HuH-7.5 (cell line): ENCODE measurements around the gene CEP63.
"Not testable (repeated sequence)": the region's sequence is repeated elsewhere in the genome, so short reads cannot be mapped to it uniquely, and the experiment has no call there.

Experiments
- DNase-seq: peaks from one replicate; pipeline ENCODE4 v3.0.0; 2011; ENCODE audit warnings: low spot score

Gene CEP63

GRCh38 chr3:134516905-134517304 lies 31.0 kb downstream of the CEP63 start:
- DNase-seq = no peak

GRCh38 chr3:134517791-134518190 lies 31.9 kb downstream of the CEP63 start:
- DNase-seq = peak; percentile 7

GRCh38 chr3:134522541-134522940 lies 36.7 kb downstream of the CEP63 start:
- no peak for DNase-seq

GRCh38 chr3:134525293-134525692 lies 39.4 kb downstream of the CEP63 start:
- DNase-seq = no peak

GRCh38 chr3:134526319-134526718 lies 40.5 kb downstream of the CEP63 start:
- DNase-seq = no peak

- DNase-seq = no peak
These were observed 41.2 kb downstream of the CEP63 start for GRCh38 chr3:134527037-134527436.

GRCh38 chr3:134527538-134528186 lies 41.8 kb downstream of the CEP63 start:
- no peak for DNase-seq

GRCh38 chr3:134533493-134533892 lies 47.6 kb downstream of the CEP63 start:
- no peak for DNase-seq

GRCh38 chr3:134535186-134535970 lies 49.5 kb downstream of the CEP63 start:
- DNase-seq = no peak

GRCh38 chr3:134536781-134537180 lies 50.9 kb downstream of the CEP63 start:
- DNase-seq = no peak

GRCh38 chr3:134542287-134542958 lies 56.6 kb downstream of the CEP63 start:
- DNase-seq = no peak

GRCh38 chr3:134543113-134543512 lies 57.3 kb downstream of the CEP63 start:
- no peak for DNase-seq

GRCh38 chr3:134544316-134544715 lies 58.5 kb downstream of the CEP63 start:
- DNase-seq = no peak

- DNase-seq = not testable (repeated sequence)
These were observed 58.9 kb downstream of the CEP63 start for GRCh38 chr3:134544783-134545182.

- DNase-seq = no peak
These were observed 60.0 kb downstream of the CEP63 start for GRCh38 chr3:134545818-134546217.

- DNase-seq = no peak
These were observed 66.9 kb downstream of the CEP63 start for GRCh38 chr3:134552784-134553183.

- no peak for DNase-seq
These were observed 73.7 kb downstream of the CEP63 start for GRCh38 chr3:134559591-134559990.

- DNase-seq = no peak
These were observed 76.2 kb downstream of the CEP63 start for GRCh38 chr3:134562055-134562454.

GRCh38 chr3:134563601-134564000 lies 77.7 kb downstream of the CEP63 start:
- DNase-seq = no peak

GRCh38 chr3:134564991-134565390 lies 79.1 kb downstream of the CEP63 start:
- no peak for DNase-seq

- no peak for DNase-seq
These were observed 81.7 kb downstream of the CEP63 start for GRCh38 chr3:134567605-134568004.

GRCh38 chr3:134568790-134569189 lies 82.9 kb downstream of the CEP63 start:
- no peak for DNase-seq

- DNase-seq = not testable (repeated sequence)
These were observed 84.0 kb downstream of the CEP63 start for GRCh38 chr3:134569899-134570298.
